Parathyroid adenoma (tissue), 2 donors: Measurements from ENCODE around the gene ZCCHC24.

Experiments
- H2AFZ ChIP-seq: fragments of 300-600 bp; sonication (generic); one replicate; pipeline ENCODE4 v1.7.0; 2017; ENCODE audit warnings: antibody characterized with exemption, mild to moderate bottlenecking
- H3K27ac ChIP-seq: fragments of 300-600 bp; sonication (generic); one replicate; pipeline ENCODE4 v1.7.0; 2017
- H3K27me3 ChIP-seq: fragments of 300-600 bp; sonication (generic); one replicate; pipeline ENCODE4 v1.7.0; 2017; ENCODE audit warnings: low read length; ENCODE audit not compliant: control insufficient read depth, insufficient read depth
- H3K36me3 ChIP-seq: fragments of 300-600 bp; sonication (generic); one replicate; pipeline ENCODE4 v1.7.0; 2017; ENCODE audit warnings: low read length; ENCODE audit not compliant: control insufficient read depth, insufficient read depth
- H3K4me1 ChIP-seq: fragments of 300-600 bp; sonication (generic); one replicate; pipeline ENCODE4 v1.7.0; 2017; ENCODE audit warnings: control low read depth
- H3K4me2 ChIP-seq: fragments of 300-600 bp; sonication (generic); one replicate; pipeline ENCODE4 v1.7.0; 2017; ENCODE audit warnings: low read length
- H3K4me3 ChIP-seq: fragments of 300-600 bp; sonication (generic); one replicate; pipeline ENCODE4 v1.7.0; 2017; ENCODE audit warnings: low read depth, low read length
- H3K79me2 ChIP-seq: fragments of 300-600 bp; sonication (generic); one replicate; pipeline ENCODE4 v1.7.0; 2017; ENCODE audit warnings: control low read depth
- H3K9ac ChIP-seq: fragments of 300-600 bp; sonication (generic); one replicate; pipeline ENCODE4 v1.7.0; 2017; ENCODE audit warnings: mild to moderate bottlenecking
- H3K9me3 ChIP-seq: fragments of 300-600 bp; sonication (generic); one replicate; pipeline ENCODE4 v1.7.0; 2017; ENCODE audit warnings: low read length; ENCODE audit not compliant: control insufficient read depth
- CTCF ChIP-seq: fragments of 300-600 bp; sonication (generic); IDR thresholded peaks from one replicate; pipeline ENCODE4 v1.7.0; 2017; ENCODE audit warnings: antibody characterized with exemption, mild to moderate bottlenecking
- donor health status: primary hyperparathyroidism.

ZCCHC24 gene

DNA sequence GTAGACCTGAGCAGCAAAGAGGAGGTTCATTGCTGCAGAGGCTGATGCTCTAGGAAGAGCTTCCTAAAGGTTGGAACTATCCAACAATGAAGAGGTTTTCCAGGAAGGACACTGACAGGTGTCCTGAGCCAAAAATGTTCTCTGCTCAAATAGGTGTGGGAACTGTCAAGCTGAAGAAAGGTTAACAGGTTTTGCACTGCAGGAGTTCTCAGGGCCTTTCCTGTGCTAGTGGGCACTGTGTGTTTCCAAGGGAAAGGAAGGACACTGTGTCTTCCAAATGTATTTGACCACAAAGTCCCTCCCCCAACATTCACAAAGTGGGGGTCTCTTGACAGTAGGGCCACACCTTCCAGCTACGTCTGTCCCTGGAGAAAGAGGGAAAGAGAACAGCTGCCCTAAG lies 4.0 kb downstream of the ZCCHC24 start:
- Histone ChIP-seq H3K27ac (no peak overlapping the region), H3K27me3 (no peaks in the 10 kb centered on the region), H3K79me2 (peaks cover 48% of the 10 kb centered on the region), H3K9me3 (no peaks in the 10 kb centered on the region), H3K36me3 (no peaks in the 10 kb centered on the region), H3K4me1 (peaks cover 7% of the 10 kb centered on the region), H3K4me2 (no peak overlapping the region), H2AFZ (no peak overlapping the region), H3K9ac (no peak overlapping the region), H3K4me3 (no peak overlapping the region)
- TF ChIP-seq CTCF, result no peak

- TF ChIP-seq CTCF, result no peak
- no peak overlapping the region for H3K9ac ChIP-seq
- H2AFZ ChIP-seq, result no peak overlapping the region
- no peaks in the 10 kb centered on the region for H3K27me3 ChIP-seq
- H3K27ac ChIP-seq, result no peak overlapping the region
- H3K4me3 ChIP-seq, result no peak overlapping the region
- H3K9me3 ChIP-seq, result no peaks in the 10 kb centered on the region
- peaks cover 52% of the 10 kb centered on the region for H3K79me2 ChIP-seq
- no peak overlapping the region for H3K4me2 ChIP-seq
- H3K36me3 ChIP-seq, result no peaks in the 10 kb centered on the region
- H3K4me1 ChIP-seq, result peaks cover 7% of the 10 kb centered on the region
These were observed 5.1 kb downstream of the ZCCHC24 start for GRCh38 chr10:79440281-79440680.

DNA sequence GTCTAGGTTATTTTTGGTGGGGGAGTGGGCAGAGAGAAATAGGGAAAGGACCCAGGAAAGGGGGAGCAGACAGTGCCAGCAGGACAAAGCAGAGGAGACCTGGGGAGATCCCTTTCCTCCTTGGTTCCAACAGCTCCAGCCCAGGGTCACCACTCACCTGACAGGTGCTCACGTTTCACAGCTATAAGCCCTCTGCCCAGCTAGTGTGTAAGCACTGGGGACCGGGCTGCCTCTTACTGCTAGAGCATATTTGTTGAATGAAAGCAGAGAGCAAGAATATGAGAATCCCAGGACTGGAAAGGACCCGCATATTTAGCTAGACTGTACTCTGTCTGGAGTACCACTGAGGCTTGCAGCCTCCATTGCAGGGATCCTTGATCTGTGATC lies 6.7 kb downstream of the ZCCHC24 start:
- Histone ChIP-seq H3K4me3 (no peak overlapping the region), H3K27ac (no peak overlapping the region), H3K4me1 (peaks cover 3% of the 10 kb centered on the region), H3K79me2 (peaks cover 48% of the 10 kb centered on the region), H3K27me3 (no peaks in the 10 kb centered on the region), H3K36me3 (no peaks in the 10 kb centered on the region), H3K9ac (no peak overlapping the region), H3K9me3 (no peaks in the 10 kb centered on the region), H2AFZ (no peak overlapping the region), H3K4me2 (no peak overlapping the region)
- TF ChIP-seq CTCF, result no peak

- H2AFZ ChIP-seq, result no peak overlapping the region
- H3K79me2 ChIP-seq, result peaks cover 43% of the 10 kb centered on the region
- no peaks in the 10 kb centered on the region for H3K36me3 ChIP-seq
- peak; percentile 19 for TF ChIP-seq CTCF
- H3K9ac ChIP-seq, result no peak overlapping the region
- H3K4me3 ChIP-seq, result no peak overlapping the region
- no peaks in the 10 kb centered on the region for H3K9me3 ChIP-seq
- no peak overlapping the region for H3K4me2 ChIP-seq
- H3K27ac ChIP-seq, result no peak overlapping the region
- no peaks in the 10 kb centered on the region for H3K4me1 ChIP-seq
- no peaks in the 10 kb centered on the region for H3K27me3 ChIP-seq
These were observed 7.3 kb downstream of the ZCCHC24 start for GRCh38 chr10:79438021-79438698.

GRCh38 chr10:79437111-79437814 lies 8.2 kb downstream of the ZCCHC24 start:
- H2AFZ ChIP-seq, result no peak overlapping the region
- no peak overlapping the region for H3K4me2 ChIP-seq
- no peak for TF ChIP-seq CTCF
- H3K27me3 ChIP-seq, result no peaks in the 10 kb centered on the region
- no peak overlapping the region for H3K9ac ChIP-seq
- H3K9me3 ChIP-seq, result no peaks in the 10 kb centered on the region
- H3K36me3 ChIP-seq, result no peaks in the 10 kb centered on the region
- peaks cover 35% of the 10 kb centered on the region for H3K79me2 ChIP-seq
- no peak overlapping the region for H3K4me3 ChIP-seq
- H3K4me1 ChIP-seq, result no peaks in the 10 kb centered on the region
- H3K27ac ChIP-seq, result no peak overlapping the region
